B cell (primary cell): ENCODE measurements around the gene GRK1.

Experiments
- CTCF ChIP-seq: fragments of 200-600 bp; IDR thresholded peaks from one replicate; pipeline ENCODE4 v1.8.0; 2022; ENCODE audit warnings: antibody characterized with exemption, mild to moderate bottlenecking
- EZH2 ChIP-seq: IDR thresholded peaks from 2 replicates; pipeline ENCODE4 v1.6.1; 2012; ENCODE audit warnings: borderline replicate concordance, low read depth, mild to moderate bottlenecking, moderate library complexity, low read length; ENCODE audit not compliant: insufficient read depth, poor library complexity, severe bottlenecking

DNA sequence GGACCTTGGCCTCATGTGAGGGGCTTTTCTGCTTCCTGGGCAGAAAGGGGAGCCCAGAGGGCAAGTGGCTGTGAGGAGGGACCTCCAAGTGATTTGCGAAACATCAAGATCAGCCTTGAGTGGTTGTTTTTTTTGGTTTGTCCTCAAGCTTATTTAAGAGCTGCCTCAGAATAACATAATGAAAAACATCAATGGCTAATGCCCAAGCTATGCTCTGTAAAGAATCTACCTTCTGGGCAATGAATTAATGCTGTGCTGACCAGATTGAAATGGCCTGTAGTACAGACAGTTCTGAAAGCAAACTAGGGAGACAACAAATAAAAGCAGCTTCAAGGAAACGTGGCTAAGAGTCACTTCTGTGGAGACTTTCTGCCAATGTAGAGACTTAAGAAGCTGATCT is 100.3 kb downstream of the GRK1 start:
- TF ChIP-seq CTCF (no peak), EZH2 (no peak)
